Peyer's patch (tissue), 4 donors: ENCODE data around the gene USP22.

Experiments used
- CTCF ChIP-seq, 6 experiments: fragments of 450-650 bp in 4 of 6; fragments of 200-600 bp in 2 of 6; sonication (generic) in 1 of 6; IDR thresholded peaks; one replicate each; pipeline ENCODE4 v1.5.1; 2017 to 2019; ENCODE audit warnings: antibody characterized with exemption in 6 of 6, mild to moderate bottlenecking in 3 of 6, moderate library complexity in 1 of 6
- POLR2A ChIP-seq, 2 donors: fragments of 450-650 bp; IDR thresholded peaks; one replicate each; pipeline ENCODE4 v1.5.1; 2017; ENCODE audit warnings: antibody characterized with exemption in 2 of 2, mild to moderate bottlenecking in 2 of 2, moderate library complexity in 2 of 2

- TF ChIP-seq CTCF (IDR thresholded peaks at IDR 0.05) (no peak), POLR2A (IDR thresholded peaks at IDR 0.05) (no peak)
Measured at GRCh38 chr17:20993863-20994778, 48.7 kb downstream of the USP22 start.
